ENCODE data around the gene EPS8L2. TPM values are rescaled to one million over a fixed set of nuclear protein-coding genes. Genes with fewer than 3 reads are reported as not detected.
A peak's percentile ranks its signal among the peaks of the same experiment; 100 is the strongest.

EPS8L2 gene
- total and polyA plus RNA-seq, 2 of the 13 experiments (the other 11 are each of a cell fraction or from before 2014, with no cell fraction given): 89.3 to 416 TPM

- Histone ChIP-seq H2AFZ (ENCODE audit: low read length) (no peak overlapping the region), H3K4me1 (ENCODE audit: insufficient read depth, low read length) (no peaks in the 10 kb centered on the region), H3K4me2 (ENCODE audit: low read depth, low read length) (no peak overlapping the region), H3K9ac (ENCODE audit: insufficient read depth, low read depth, low read length) (no peak overlapping the region), H3K27ac (ENCODE audit: extremely low read length, insufficient read depth, low read length) (no peak overlapping the region), H3K27me3 (ENCODE audit: control insufficient read depth in 1 of 2, insufficient read depth in 2 of 2, low read length in 2 of 2) (no peaks in the 10 kb centered on the region; a peak in 1 of 5 replicates), H3K9me3 (ENCODE audit: low read length) (no peaks in the 10 kb centered on the region), H3K36me3 (replicated peaks in 1 of 2; ENCODE audit: control insufficient read depth in 1 of 2, insufficient read depth in 2 of 2, low read length in 2 of 2) (peaks cover 31 to 86% of the 10 kb centered on the region in 2 experiments), H4K20me1 (ENCODE audit: insufficient read depth, low read length) (no peaks in the 10 kb centered on the region), H3K79me2 (ENCODE audit: insufficient read depth, low read length) (peaks cover 9% of the 10 kb centered on the region), H3K4me3 (replicated peaks in 1 of 3; ENCODE audit: insufficient read depth in 1 of 3, low read depth in 2 of 3, low read length in 3 of 3) (no peak overlapping the region)
- TF ChIP-seq PRMT3 (CRISPR knock-in tag; IDR thresholded peaks at IDR 0.05; ENCODE audit: borderline replicate concordance, low read depth) (no peak), MNT (IDR thresholded peaks at IDR 0.05) (no peak), KDM1A (CRISPR knock-in tag; IDR thresholded peaks at IDR 0.05) (no peak), CC2D1A (CRISPR knock-in tag; IDR thresholded peaks at IDR 0.05) (no peak), ZNF773 (CRISPR knock-in tag; IDR thresholded peaks at IDR 0.05; ENCODE audit: borderline replicate concordance) (no peak), ZNF670 (CRISPR knock-in tag; IDR thresholded peaks at IDR 0.05; ENCODE audit: borderline replicate concordance) (no peak), POLR2AphosphoS2 (IDR thresholded peaks at IDR 0.05; ENCODE audit: low read depth, low read length) (0 out of 2 replicates have a peak, but pooled peaks have one; percentile 38), AGO2 (optimal IDR thresholded peaks at IDR 0.05; ENCODE audit: low read depth, low read length) (peak; percentile 25), RFXAP (CRISPR knock-in tag; IDR thresholded peaks at IDR 0.05; ENCODE audit: borderline replicate concordance) (no peak), NFATC3 (CRISPR knock-in tag; IDR thresholded peaks at IDR 0.05) (no peak)
- ChIA-PET POLR2A (no interaction called here), CTCF (ENCODE audit: low intra/inter-chr PET ratio, low total read pairs) (no interaction called here)
- 98% methylated on average over 27 of the region's 30 CpGs for WGBS (ENCODE audit: low lambda C conversion rate)
- ATAC-seq (no peak), DNase-seq (ENCODE audit: low spot score) (no peak), FAIRE-seq (no peak)
- intact Hi-C loops (cut with micrococcal nuclease; ENCODE audit: unreplicated experiment): no loop called here
- in situ Hi-C loops (cut with HindIII; ENCODE audit: extremely low pct_ligation_motif_present, low pct_unique_long_range_greater_than_20kb): no loop called here
- no TSS peak for BruUV-seq (replicated peaks)
Measured at GRCh38 chr11:686451-687243, 19.4 kb upstream of the EPS8L2 start.

Measured in HepG2 (cell line).